Measurements from ENCODE around the gene NSMF.
"Not testable (repeated sequence)": the region's sequence is repeated elsewhere in the genome, so short reads cannot be mapped to it uniquely, and the experiment has no call there.

The NSMF gene

DNA sequence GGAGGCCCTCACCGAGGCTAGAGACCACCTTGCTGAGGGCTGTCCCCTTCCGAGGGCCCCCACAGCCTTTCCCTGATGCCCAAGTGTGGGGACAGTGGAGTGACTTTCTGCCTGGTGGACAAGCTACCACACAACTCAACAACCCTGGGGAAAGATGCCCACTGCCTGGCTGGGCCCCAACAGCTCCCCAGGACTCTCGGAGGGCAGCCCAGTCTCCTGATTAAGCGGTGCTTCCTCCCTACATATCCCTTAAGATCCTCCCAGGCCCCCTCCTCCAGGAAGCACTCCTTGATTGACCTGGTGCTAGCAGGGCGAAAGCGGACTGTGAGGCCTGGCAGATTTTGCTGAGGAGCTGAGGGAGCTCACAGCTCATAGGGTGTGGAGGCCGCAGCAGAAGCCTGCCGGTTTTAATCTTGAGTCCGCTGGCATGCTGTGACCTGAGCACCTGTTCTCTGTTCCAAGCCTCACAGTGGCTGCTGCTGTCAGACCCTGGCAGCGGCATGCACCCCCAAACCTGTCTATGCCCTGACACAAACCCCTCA, 2.2 kb downstream of the NSMF start:
- DNase-seq = no peak

DNA sequence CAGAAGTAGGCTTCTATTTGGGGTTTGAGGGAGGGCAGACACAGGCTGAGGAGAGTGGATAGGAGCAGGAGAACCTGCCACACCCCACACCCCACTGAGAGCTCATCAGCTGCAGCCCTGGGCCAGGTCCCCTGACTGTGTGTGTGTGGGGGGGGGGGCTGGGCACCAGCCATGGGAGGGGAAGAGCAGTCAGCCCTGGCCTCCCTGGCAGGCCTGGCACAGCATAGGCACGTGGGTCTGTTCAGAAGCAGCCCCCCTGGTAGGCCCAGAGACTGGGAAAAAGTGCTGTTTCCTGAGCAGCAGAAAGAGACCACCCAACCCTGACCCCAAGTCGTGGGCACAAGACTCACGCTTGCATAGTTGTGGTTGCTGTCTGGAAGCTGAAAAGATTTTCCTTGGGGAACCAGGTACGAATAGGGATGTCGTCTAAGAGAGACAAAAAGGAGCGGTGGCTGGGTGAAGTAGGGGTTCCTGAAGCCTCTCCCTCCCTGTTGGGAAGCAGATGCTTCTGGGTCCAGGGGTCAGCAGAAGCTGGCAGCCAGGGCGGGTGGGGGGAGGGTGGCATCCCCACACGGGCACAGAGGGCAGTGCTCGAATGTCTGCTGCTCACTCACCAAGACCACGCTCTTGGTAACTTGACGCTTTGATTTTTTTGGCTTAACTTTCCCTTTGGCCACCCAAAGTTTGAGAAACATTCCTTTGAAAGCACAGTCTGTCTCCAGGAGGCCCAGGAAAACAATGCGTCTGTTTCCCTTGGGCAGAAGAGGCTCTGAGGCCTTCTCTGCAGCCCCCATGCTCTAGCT, 2.9 kb downstream of the NSMF start:
- DNase-seq = no peak

- no peak for DNase-seq
These were observed 3.7 kb downstream of the NSMF start for GRCh38 chr9:137455359-137455991.

GRCh38 chr9:137454597-137455358, 4.4 kb downstream of the NSMF start:
- DNase-seq = no peak

DNA sequence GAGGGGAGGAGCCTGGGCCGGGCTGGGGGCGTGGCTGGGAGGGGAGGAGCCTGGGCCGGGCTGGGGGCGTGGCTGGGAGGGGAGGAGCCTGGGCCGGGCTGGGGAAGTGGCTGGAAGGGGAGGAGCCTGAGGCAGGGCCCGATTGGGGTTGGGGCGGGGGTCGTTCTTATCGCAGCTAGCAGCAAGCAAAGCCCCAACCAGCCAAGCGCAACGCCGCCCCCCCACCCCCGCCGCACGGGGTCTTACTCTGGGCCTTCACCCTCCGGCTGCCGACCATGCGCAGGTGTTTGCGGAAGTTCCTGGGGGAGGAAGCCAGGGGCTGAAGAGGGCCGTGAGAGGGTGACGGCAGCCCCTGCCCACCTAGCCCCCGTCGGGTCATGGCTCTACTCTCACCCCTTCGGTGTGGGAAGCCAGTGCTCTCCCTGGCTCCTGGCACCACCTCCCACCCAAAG, 5.0 kb downstream of the NSMF start:
- DNase-seq = no peak

GRCh38 chr9:137453643-137454081, 5.5 kb downstream of the NSMF start:
- no peak for DNase-seq

DNA sequence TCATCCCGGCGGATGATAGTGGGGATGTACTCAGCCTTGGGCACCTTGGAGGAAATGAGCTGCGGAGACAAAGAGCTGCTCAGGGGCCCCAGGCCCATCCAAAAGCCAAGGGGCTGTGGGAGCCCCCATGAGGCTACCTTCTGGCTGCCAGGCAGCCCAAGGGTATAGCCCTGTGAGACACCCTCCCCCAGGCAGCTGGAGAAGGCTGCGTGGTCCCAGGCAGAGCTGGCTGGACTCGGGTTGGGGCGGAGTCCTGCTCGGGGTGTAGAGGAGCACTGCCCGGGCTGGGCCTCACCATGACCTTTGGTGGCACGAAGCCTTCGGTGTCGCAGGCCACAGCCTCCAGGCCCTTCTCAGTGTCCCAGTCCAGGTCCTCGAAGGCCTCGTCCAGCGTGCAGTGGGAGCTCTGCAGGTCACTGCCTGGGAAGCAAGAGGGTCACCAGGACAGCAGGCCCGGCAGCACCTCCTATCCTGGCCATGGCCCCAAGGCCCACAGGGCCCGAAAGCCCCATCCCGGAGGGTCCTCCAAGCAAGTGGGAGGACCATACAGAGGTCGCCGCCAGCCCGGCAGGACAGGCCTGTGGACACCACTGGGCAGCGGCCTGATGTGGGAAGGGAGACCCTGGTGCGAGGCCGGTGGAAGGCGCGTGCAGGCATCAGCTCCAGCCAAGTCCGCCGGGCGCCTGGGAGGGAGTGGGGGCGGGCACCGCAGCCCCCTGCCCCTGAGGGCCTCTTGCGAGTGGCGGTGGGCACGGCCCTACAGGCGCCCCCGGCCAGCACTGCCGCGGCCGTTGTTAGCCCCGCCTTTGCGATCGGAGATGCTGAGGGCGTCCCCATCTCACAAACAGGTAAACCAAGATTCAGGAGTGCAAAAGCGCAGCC, 6.1 kb downstream of the NSMF start:
- DNase-seq = no peak

GRCh38 chr9:137452006-137452760, 7.0 kb downstream of the NSMF start:
- DNase-seq = no peak

GRCh38 chr9:137451264-137452005, 7.7 kb downstream of the NSMF start:
- not testable (repeated sequence) for DNase-seq

GRCh38 chr9:137450539-137451222, 8.5 kb downstream of the NSMF start:
- DNase-seq = not testable (repeated sequence)

DNA sequence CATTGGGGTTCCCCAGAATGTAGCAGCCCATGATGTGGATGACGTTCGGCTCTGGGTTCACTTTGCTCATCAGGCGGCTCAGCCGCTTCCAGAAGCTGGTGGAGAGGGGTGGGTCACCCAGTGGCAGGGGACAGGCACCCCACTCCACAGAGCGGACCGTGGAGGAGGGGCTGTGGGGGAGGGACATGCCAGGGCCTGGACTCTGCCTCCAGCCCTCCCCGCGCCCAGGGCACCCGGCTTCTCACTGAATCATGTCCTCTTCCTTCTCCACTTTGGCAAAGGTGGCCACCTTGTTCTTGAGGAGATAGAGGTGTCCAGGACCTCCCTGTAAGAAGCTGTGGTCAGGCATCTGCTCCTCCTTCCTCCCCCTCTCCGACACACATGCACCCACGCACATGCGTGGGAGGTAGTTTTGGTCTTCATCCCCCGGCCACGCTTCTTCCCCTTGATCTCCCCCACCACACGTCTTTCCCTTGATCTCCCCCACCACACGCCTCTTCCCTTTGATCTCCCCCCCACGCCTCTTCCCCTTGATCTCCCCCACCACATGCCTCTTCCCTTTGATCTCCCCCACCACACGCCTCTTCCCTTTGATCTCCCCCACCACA, 9.1 kb downstream of the NSMF start:
- no peak for DNase-seq

DNA sequence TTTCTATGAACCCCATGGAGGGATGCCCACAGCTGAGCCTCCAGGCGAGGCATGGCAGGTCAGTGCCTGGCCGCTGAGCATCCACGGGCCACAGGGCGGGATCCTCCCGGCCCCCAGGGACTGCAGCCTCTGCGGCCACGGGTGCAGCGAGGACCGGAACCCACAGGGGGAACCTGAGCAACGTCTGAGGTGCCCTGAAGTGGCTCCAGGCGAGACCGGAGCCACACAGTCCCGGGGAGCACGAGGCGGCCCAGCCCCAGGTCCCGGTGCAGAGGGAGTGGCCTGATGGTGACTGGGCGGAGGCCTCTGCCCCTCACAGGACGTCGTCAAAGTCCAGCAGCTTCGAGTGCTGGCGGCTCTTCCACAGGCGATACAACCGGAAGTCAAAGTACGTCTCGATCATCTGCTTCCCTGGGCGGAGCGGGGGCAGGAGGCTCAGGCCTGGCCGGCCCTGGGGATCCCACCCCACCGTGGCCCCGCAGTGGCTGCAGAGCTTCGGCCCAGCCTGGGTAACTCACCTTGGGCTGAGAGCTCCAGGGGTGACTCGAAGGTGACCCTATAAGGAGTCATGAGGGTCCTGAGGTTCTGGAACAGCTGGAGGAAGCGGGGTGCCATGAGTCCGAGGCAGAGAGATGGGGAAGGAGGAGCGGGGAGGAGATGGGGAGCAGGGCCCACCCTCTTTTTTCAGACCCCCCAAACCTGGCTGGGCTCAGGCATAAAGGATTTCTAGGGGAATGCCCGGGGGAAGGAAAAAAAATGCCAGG, 9.9 kb downstream of the NSMF start:
- DNase-seq = no peak

DNA sequence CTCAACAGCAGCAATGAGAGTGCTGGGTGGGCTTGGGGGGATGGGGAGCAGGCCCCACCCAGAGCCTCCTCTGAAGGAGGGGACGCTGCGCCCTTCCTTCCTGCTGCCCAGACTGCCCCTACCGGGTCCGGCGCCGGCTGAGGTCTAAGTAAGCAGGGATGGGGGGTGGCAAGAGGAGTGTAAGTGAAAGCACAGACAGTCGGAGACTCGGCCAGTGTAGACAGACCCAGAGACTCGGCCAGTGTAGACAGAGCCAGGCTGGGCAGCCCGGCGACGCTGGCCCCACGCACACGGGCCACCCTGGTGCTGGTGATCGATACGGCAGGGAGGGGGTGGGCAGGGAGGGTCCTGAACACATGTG, 10.6 kb downstream of the NSMF start:
- no peak for DNase-seq

- no peak for DNase-seq
These were observed 11.2 kb downstream of the NSMF start for GRCh38 chr9:137447722-137448601.

- no peak for DNase-seq
These were observed 12.2 kb downstream of the NSMF start for GRCh38 chr9:137446851-137447471.

- peak; percentile 52 for DNase-seq
These were observed 13.2 kb downstream of the NSMF start for GRCh38 chr9:137445930-137446431.

GRCh38 chr9:137445275-137445807, 13.8 kb downstream of the NSMF start:
- DNase-seq = peak; percentile 82

Measured in NCI-H345 (cell line).